GM12878 (cell line): ENCODE data around the gene ATG10. TPM values are rescaled to one million over a fixed set of nuclear protein-coding genes. Genes with fewer than 3 reads are reported as not detected.

Experiments used
- ATAC-seq: fragments of 200-7000 bp; cut with Tn5 transposase; 3 replicates; pipeline ENCODE4 v1.9.1; 2020; ENCODE audit warnings: mild to moderate bottlenecking, moderate library complexity
- BruUV-seq: library from RNA; stranded (reverse); fragments of 400-500 nt; replicated peaks from 2 replicates; lab custom pipeline; 2021; lab: Mats Ljungman, UMichigan
- CTCF ChIA-PET: fragments of 300-600 bp; sonication (Branson Sonifier 250); formaldehyde crosslinking; extraction: SDS; loops from one replicate; lab custom pipeline; 2021; ENCODE audit warnings: inconsistent platforms; lab: Yijun Ruan, JAX
- POLR2A ChIA-PET: fragments of 350-600 bp; formaldehyde crosslinking; extraction: SDS; loops from one replicate; lab custom pipeline; 2021; ENCODE audit warnings: inconsistent platforms; lab: Charles Lee
- RAD21 ChIA-PET: fragments of 300-600 bp; sonication (Branson Sonifier 250); formaldehyde crosslinking; loops from one replicate; lab custom pipeline; 2023; ENCODE audit warnings: antibody characterized with exemption; ENCODE audit not compliant: unreplicated experiment; lab: Charles Lee
- SMC1A ChIA-PET: fragments of 300-600 bp; sonication (Branson Sonifier 250); formaldehyde crosslinking; loops from one replicate; lab custom pipeline; 2023; ENCODE audit not compliant: unreplicated experiment, uncharacterized antibody; lab: Charles Lee
- DNase-seq: peaks from one replicate; pipeline ENCODE4 v3.0.0-alpha.2; 2011; ENCODE audit warnings: low read depth, low spot score
- FAIRE-seq: peaks from 3 replicates; lab custom pipeline; 2011; peaks lifted over from hg19 to GRCh38; lab: Jason Lieb, UNC
- H2AFZ ChIP-seq: 2 replicates; pipeline ENCODE4 v1.6.0; 2011; ENCODE audit warnings: low read depth, low read length, control low read depth; ENCODE audit not compliant: control insufficient read depth
- H3K27ac ChIP-seq: 2 replicates; pipeline ENCODE4 v1.5.1; 2011; ENCODE audit warnings: control low read depth; ENCODE audit not compliant: control insufficient read depth, insufficient read depth
- H3K27me3 ChIP-seq, 2 experiments: replicated peaks in 1 of 2; 2 replicates each; pipeline versions ENCODE4 v1.6.0 to v1.6.1; 2011; ENCODE audit warnings: low read length in 1 of 2; ENCODE audit not compliant: control insufficient read depth in 2 of 2, insufficient read depth in 2 of 2
- H3K36me3 ChIP-seq, 2 experiments: 2 replicates each; pipeline ENCODE4 v1.5.1; 2011; ENCODE audit warnings: low read length in 1 of 2; ENCODE audit not compliant: control insufficient read depth in 2 of 2, insufficient read depth in 2 of 2
- H3K4me1 ChIP-seq: 2 replicates; pipeline ENCODE4 v1.6.1; 2011; ENCODE audit warnings: mild to moderate bottlenecking, low read length, moderate library complexity, mixed read lengths; ENCODE audit not compliant: control insufficient read depth, insufficient read depth
- H3K4me2 ChIP-seq: 2 replicates; pipeline ENCODE4 v1.6.0; 2011; ENCODE audit warnings: control low read depth; ENCODE audit not compliant: control insufficient read depth, insufficient read depth
- H3K4me3 ChIP-seq: fragments of 200-600 bp; sonication (generic); 2 replicates; pipeline ENCODE4 v1.5.1; 2016
- H3K79me2 ChIP-seq: 2 replicates; pipeline ENCODE4 v1.6.0; 2011; ENCODE audit warnings: low read length; ENCODE audit not compliant: control insufficient read depth, insufficient read depth
- H3K9ac ChIP-seq: 2 replicates; pipeline ENCODE4 v1.8.0; 2011; ENCODE audit warnings: low read length, control low read depth, mixed read lengths; ENCODE audit not compliant: control insufficient read depth, insufficient read depth
- H3K9me3 ChIP-seq: replicated peaks from 3 replicates; pipeline ENCODE4 v1.5.1; 2011; ENCODE audit warnings: mild to moderate bottlenecking, low read length; ENCODE audit not compliant: control insufficient read depth, insufficient read depth
- H4K20me1 ChIP-seq: 2 replicates; pipeline ENCODE4 v1.6.0; 2011; ENCODE audit not compliant: control insufficient read depth, insufficient read depth
- ASH2L ChIP-seq: fragments of 300-600, 200-600 bp; sonication (generic); IDR thresholded peaks from 2 replicates; pipeline ENCODE4 v1.6.1; 2017; ENCODE audit warnings: low read depth, mild to moderate bottlenecking, borderline replicate concordance
- BACH1 ChIP-seq: fragments of 450-650 bp; IDR thresholded peaks from 2 replicates; pipeline ENCODE4 v1.6.1; 2017; ENCODE audit warnings: mild to moderate bottlenecking, borderline replicate concordance
- CTCF ChIP-seq, 3 experiments: IDR thresholded peaks in 2 of 3; conservative IDR thresholded peaks in 1 of 3; 2 replicates each; pipeline ENCODE4 v1.5.1; 2011; ENCODE audit warnings: low read depth in 3 of 3, low read length in 3 of 3, mild to moderate bottlenecking in 3 of 3, control low read depth in 2 of 3, moderate library complexity in 2 of 3, inconsistent platforms in 1 of 3, mixed read lengths in 1 of 3; ENCODE audit not compliant: control insufficient read depth in 2 of 3, insufficient read depth in 1 of 3; ENCODE audit errors: extremely low read depth in 1 of 3
- FOXM1 ChIP-seq: IDR thresholded peaks from 2 replicates; pipeline ENCODE4 v1.6.1; 2012; ENCODE audit warnings: low read depth, mild to moderate bottlenecking, inconsistent platforms, low read length, moderate library complexity
- LARP7 ChIP-seq: fragments of 450-650 bp; IDR thresholded peaks from 2 replicates; pipeline ENCODE4 v1.6.1; 2017; ENCODE audit warnings: mild to moderate bottlenecking
- NFIC ChIP-seq: IDR thresholded peaks from 2 replicates; pipeline ENCODE4 v1.6.1; 2012; ENCODE audit warnings: low read depth, mild to moderate bottlenecking, inconsistent platforms, low read length, moderate library complexity
- NFYB ChIP-seq: IDR thresholded peaks from 2 replicates; pipeline ENCODE4 v1.6.1; 2011; ENCODE audit warnings: low read depth, mild to moderate bottlenecking, low read length, improper control_type of control experiment, moderate library complexity; ENCODE audit not compliant: insufficient read depth
- NR2C1 ChIP-seq: fragments of 450-650 bp; IDR thresholded peaks from 2 replicates; pipeline ENCODE4 v1.6.1; 2017; ENCODE audit warnings: antibody characterized with exemption, mild to moderate bottlenecking, moderate library complexity
- NR2C2 ChIP-seq: IDR thresholded peaks from 2 replicates; pipeline ENCODE4 v1.6.1; 2011; ENCODE audit warnings: borderline replicate concordance, low read depth; ENCODE audit not compliant: control insufficient read depth, insufficient read length
- RB1 ChIP-seq: fragments of 450-650 bp; formaldehyde crosslinking; IDR thresholded peaks from 2 replicates; pipeline ENCODE4 v1.6.1; 2017; ENCODE audit warnings: mild to moderate bottlenecking, borderline replicate concordance
- SIX5 ChIP-seq: IDR thresholded peaks from 2 replicates; pipeline ENCODE4 v1.6.1; 2011; ENCODE audit warnings: mild to moderate bottlenecking, low read depth, low read length, moderate library complexity; ENCODE audit not compliant: severe bottlenecking
- SMARCA5 ChIP-seq: fragments of 450-650 bp; IDR thresholded peaks from 2 replicates; pipeline ENCODE4 v1.6.1; 2017; ENCODE audit warnings: mild to moderate bottlenecking
- TCF7 ChIP-seq: IDR thresholded peaks from 2 replicates; pipeline ENCODE4 v1.6.1; 2014; ENCODE audit warnings: antibody characterized with exemption, borderline replicate concordance
- WRNIP1 ChIP-seq: IDR thresholded peaks from 2 replicates; pipeline ENCODE4 v1.6.1; 2011; ENCODE audit warnings: low read depth, low read length, improper control_type of control experiment, borderline replicate concordance
- ZNF274 ChIP-seq: IDR thresholded peaks from one replicate; pipeline ENCODE4 v1.8.0; 2011; ENCODE audit not compliant: insufficient read length, insufficient read depth
- ZNF622 ChIP-seq: fragments of 450-650 bp; IDR thresholded peaks from 2 replicates; pipeline ENCODE4 v1.6.1; 2017; ENCODE audit warnings: mild to moderate bottlenecking, inconsistent platforms
- WGBS: methylation state at CpG from one replicate; pipeline ENCODE4 v1.1.6; 2016; ENCODE audit warnings: low lambda C conversion rate; ENCODE audit not compliant: insufficient replicate concordance, insufficient coverage; ENCODE audit errors: missing lambda C conversion rate; 5-methylcytosine and 5-hydroxymethylcytosine counted together
- in situ Hi-C: fragments of 300-500 bp; cut with MboI; formaldehyde crosslinking; loops from 9 replicates; pipeline ENCODE4 v1.14.3; 2018; ENCODE audit warnings: mixed read lengths
- intact Hi-C: fragments of 100-400 bp; cut with micrococcal nuclease; formaldehyde crosslinking; loops from one replicate; pipeline ENCODE4 v1.14.2; 2022; ENCODE audit not compliant: unreplicated experiment
- polyA plus RNA-seq, 11 experiments: library from polyadenylated mRNA; depleted of rRNA in 4 of 11; unstranded in 6 of 11; stranded (reverse) in 5 of 11; fragments of >200 nt; fragmentation: Nextera tagmentation in 4 of 11; fragmentation: Illumina TruSeq in 1 of 11; extraction: Ambion mirVana in 4 of 11; extraction: Trizol in 1 of 11; gene quantifications; 1 replicate in 1 of 11; 2 replicates in 10 of 11; pipeline versions ENCODE4 v1.2.1 to v1.2.3, GENCODE V29; 2011 to 2016; ENCODE audit warnings: inconsistent platforms in 2 of 11, missing spikeins in 2 of 11, low read depth in 1 of 11
- total RNA-seq, 4 experiments: library from RNA; depleted of rRNA in 3 of 4; stranded (reverse); fragments of >200 nt in 3 of 4; fragmentation: Illumina TruSeq in 1 of 4; extraction: Trizol in 1 of 4; gene quantifications; 2 replicates each; pipeline versions ENCODE4 v1.2.1 to v1.2.3, GENCODE V29; 2013 to 2021
- TF ChIP-seq, protein P1 (sequence below): fragments of 450-650 bp; IDR thresholded peaks from 2 replicates; pipeline ENCODE4 v1.6.1; 2014; ENCODE audit warnings: mild to moderate bottlenecking

ATG10 gene
- total and polyA plus RNA-seq, 10 of the 15 experiments (the other 5 are each of a cell fraction or from before 2014, with no cell fraction given) = 3.8 to 14.4 (median 6.5) TPM

DNA sequence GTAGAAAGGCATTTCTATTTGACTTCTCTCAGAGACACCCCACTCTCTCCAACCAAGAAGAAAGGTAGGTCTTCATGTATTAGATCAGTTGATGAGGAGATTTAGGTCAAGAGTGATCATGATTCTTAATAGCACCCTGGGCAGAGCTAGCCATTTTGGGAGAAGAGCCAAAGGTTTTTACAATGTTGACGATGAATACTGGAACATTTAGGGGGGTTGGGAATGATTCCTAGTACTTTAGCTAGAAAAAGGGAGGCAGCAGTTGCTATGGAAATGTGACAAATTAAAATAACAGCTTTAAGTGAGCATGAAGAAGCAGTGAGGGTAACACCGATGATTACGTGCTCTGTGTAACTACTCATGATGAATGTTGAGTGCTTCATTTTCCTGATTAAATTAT is 315.8 kb downstream of the ATG10 start:
- ChIA-PET CTCF (interaction anchor here (1.2 kb wide), 1 partner anchor 174 kb away, joined by 3 read pairs; no protein-coding TSS in a partner anchor), POLR2A (interaction anchor here (0.5 to 2.1 kb wide), 3 partner anchors 9 to 1056 kb away, joined by 3 to 13 read pairs (median 3); partner anchors contain the start of gene RPS23), SMC1A (interaction anchor here (1.5 kb wide), 1 partner anchor 19 kb away, joined by 5 read pairs; no protein-coding TSS in a partner anchor), RAD21 (no interaction called here)
- no peak overlapping the region for H2AFZ ChIP-seq
- in situ Hi-C loops = no loop called here
- no peak overlapping the region for H3K4me2 ChIP-seq
- H4K20me1 ChIP-seq = no peaks in the 10 kb centered on the region
- intact Hi-C loops = no loop called here
- H3K4me3 ChIP-seq = no peak overlapping the region
- 100% methylated on average over 3 of the region's 3 CpGs for WGBS
- no peak overlapping the region for H3K27ac ChIP-seq
- no peaks in the 10 kb centered on the region for H3K79me2 ChIP-seq
- no peak for FAIRE-seq
- H3K4me1 ChIP-seq = no peaks in the 10 kb centered on the region
- DNase-seq = no peak
- ATAC-seq = no peak
- H3K9me3 ChIP-seq = no peaks in the 10 kb centered on the region
- no peak overlapping the region for H3K9ac ChIP-seq
- no peaks in the 10 kb centered on the region for H3K27me3 ChIP-seq
- H3K36me3 ChIP-seq = no peaks in the 10 kb centered on the region
- TF ChIP-seq CTCF (IDR thresholded peaks at IDR 0.05 in 2 of 3, conservative IDR thresholded peaks at IDR 0.05 in 1 of 3; ENCODE audit: control insufficient read depth in 2 of 3, extremely low read depth in 1 of 3, insufficient read depth in 1 of 3, low read depth in 3 of 3, low read length in 3 of 3) = no peak
- TF ChIP-seq, protein P1, sequence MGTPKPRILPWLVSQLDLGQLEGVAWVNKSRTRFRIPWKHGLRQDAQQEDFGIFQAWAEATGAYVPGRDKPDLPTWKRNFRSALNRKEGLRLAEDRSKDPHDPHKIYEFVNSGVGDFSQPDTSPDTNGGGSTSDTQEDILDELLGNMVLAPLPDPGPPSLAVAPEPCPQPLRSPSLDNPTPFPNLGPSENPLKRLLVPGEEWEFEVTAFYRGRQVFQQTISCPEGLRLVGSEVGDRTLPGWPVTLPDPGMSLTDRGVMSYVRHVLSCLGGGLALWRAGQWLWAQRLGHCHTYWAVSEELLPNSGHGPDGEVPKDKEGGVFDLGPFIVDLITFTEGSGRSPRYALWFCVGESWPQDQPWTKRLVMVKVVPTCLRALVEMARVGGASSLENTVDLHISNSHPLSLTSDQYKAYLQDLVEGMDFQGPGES = no peak
- no peak for TF ChIP-seq ZNF274
- TF ChIP-seq RB1 = no peak
- TF ChIP-seq ZNF622 = no peak
- no peak for TF ChIP-seq BACH1
- TF ChIP-seq ASH2L = no peak
- no peak for TF ChIP-seq NR2C1
- no peak for TF ChIP-seq WRNIP1
- TF ChIP-seq SIX5 = no peak
- no peak for TF ChIP-seq NFYB
- TF ChIP-seq TCF7 = no peak
- TF ChIP-seq LARP7 = no peak
- TF ChIP-seq FOXM1 = no peak
- no peak for TF ChIP-seq SMARCA5
- TF ChIP-seq NR2C2 = no peak
- no peak for TF ChIP-seq NFIC
- no TSS peak for BruUV-seq
